ENCODE measurements around the gene POLR3H.

POLR3H gene

DNA sequence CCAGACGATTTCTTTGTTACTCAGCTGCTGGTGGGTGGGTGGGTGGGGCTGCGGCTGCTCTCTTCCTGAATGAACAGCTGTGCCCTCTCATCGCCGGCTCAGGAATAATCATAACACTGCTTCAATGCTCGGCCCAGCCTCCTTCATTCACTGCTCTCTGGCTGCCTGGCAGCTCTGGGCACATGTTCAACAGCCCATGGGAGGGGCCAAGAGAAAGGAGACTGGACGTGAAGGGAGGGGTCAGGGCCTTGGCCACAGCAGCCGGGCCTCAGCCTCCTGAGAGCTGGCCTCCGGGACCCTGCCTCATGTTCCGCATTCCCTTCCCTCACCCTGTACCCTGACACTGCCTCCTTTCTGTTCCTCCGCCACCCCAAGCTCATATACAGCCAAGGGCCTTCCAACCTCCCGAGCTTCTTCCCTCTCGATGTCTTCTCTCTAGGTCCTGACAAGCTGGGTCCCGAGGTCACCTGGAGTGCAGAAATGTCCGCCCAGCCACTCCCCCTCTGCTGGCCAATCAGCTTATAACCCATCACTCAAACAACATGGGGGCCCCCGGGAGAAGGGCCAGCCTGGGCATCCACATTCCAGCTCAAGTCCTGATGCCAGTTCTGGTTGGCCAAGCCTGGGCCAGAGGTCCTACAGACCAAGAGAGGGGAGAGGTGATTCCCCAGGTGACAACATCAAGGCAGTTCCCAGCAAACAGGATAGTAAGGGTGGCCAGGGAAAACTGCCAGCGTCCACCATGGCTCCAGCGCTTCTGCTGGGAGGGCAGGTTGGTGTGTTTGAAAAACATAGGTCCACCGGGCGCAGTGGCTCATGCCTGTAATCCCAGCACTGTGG, 13.4 kb upstream of the POLR3H start:
- DNase-seq, result peak; percentile 76 to 91
- H3K9me3 ChIP-seq, result no peaks in the 10 kb centered on the region
- no peaks in the 10 kb centered on the region for H3K27me3 ChIP-seq
- intact Hi-C loops (cut with DNase I; ENCODE audit: low total_unique reads), result no loop called here
- H3K4me1 ChIP-seq, result peaks cover 0 to 61% (median 32%) of the 10 kb centered on the region in 4 donors
- no peaks in the 10 kb centered on the region for H3K36me3 ChIP-seq
- TF ChIP-seq, protein P1, sequence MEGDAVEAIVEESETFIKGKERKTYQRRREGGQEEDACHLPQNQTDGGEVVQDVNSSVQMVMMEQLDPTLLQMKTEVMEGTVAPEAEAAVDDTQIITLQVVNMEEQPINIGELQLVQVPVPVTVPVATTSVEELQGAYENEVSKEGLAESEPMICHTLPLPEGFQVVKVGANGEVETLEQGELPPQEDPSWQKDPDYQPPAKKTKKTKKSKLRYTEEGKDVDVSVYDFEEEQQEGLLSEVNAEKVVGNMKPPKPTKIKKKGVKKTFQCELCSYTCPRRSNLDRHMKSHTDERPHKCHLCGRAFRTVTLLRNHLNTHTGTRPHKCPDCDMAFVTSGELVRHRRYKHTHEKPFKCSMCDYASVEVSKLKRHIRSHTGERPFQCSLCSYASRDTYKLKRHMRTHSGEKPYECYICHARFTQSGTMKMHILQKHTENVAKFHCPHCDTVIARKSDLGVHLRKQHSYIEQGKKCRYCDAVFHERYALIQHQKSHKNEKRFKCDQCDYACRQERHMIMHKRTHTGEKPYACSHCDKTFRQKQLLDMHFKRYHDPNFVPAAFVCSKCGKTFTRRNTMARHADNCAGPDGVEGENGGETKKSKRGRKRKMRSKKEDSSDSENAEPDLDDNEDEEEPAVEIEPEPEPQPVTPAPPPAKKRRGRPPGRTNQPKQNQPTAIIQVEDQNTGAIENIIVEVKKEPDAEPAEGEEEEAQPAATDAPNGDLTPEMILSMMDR (IDR thresholded peaks at IDR 0.05), result no peak
- peak overlapping the region; percentile 91 to 97 for H3K27ac ChIP-seq
- peak overlapping the region in 1 of 2 donors; percentile 15 for H3K4me3 ChIP-seq

- Histone ChIP-seq H3K4me1 (peaks cover 0 to 56% (median 28%) of the 10 kb centered on the region in 4 donors), H3K36me3 (no peaks in the 10 kb centered on the region), H3K27me3 (no peaks in the 10 kb centered on the region), H3K9me3 (no peaks in the 10 kb centered on the region), H3K4me3 (no peak overlapping the region), H3K27ac (peak overlapping the region; percentile 91 to 97)
- DNase-seq, result no peak
- TF ChIP-seq, protein P1 (IDR thresholded peaks at IDR 0.05), result no peak
- intact Hi-C loops (cut with DNase I; ENCODE audit: low total_unique reads), result no loop called here
Measured at GRCh38 chr22:41556561-41556960, 12.3 kb upstream of the POLR3H start.

DNA sequence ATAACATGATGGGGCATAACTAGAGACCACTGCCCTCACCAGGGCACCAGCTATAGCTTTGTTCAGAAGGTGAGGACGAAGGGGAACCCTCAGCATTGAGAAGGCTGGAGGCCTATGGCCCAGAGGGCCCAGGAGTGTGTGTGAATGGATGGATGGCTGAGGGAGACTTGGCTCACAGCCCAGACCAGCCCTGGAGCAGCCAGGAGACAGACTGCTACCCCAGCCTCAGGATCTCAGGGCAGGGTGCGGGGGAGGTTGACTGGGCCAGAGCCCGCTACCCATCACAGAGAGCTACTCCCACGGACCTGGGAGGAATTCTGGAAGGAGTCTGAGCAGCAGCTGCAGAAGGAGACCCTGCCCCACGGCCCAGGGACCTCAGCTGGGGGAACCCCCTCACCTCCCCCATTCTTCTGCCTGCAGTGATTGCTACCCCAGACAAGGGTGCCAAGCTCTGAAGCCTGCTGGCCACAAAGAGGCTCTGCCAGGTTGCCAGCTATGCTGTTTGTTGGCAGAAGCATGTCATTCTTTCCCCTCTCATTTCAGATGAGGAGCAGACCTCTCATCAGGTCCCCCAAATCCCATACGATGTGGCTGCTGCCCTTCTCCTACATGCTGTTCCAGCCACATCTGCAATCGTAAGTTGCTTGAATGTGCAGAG, 11.2 kb upstream of the POLR3H start:
- DNase-seq, result no peak
- intact Hi-C loops (cut with DNase I; ENCODE audit: low total_unique reads), result no loop called here
- peaks cover 0 to 54% (median 25%) of the 10 kb centered on the region in 4 donors for H3K4me1 ChIP-seq

GRCh38 chr22:41551877-41552582, 7.8 kb upstream of the POLR3H start:
- intact Hi-C loops (cut with DNase I; ENCODE audit: low total_unique reads), result loop anchor here (5.0 kb wide), 1 partner anchor 45 kb away; no protein-coding TSS in a partner anchor
- Histone ChIP-seq H3K27ac (no peak overlapping the region), H3K36me3 (no peaks in the 10 kb centered on the region), H3K4me1 (peaks cover 0 to 21% (median 5%) of the 10 kb centered on the region in 4 donors), H3K4me3 (no peak overlapping the region), H3K27me3 (no peaks in the 10 kb centered on the region), H3K9me3 (no peaks in the 10 kb centered on the region)
- DNase-seq, result no peak
- TF ChIP-seq, protein P1 (IDR thresholded peaks at IDR 0.05), result no peak

More for the DNA sequence above, 11.2 kb upstream of the POLR3H start:
- Histone ChIP-seq H3K4me3 (no peak overlapping the region), H3K27me3 (no peaks in the 10 kb centered on the region), H3K9me3 (no peaks in the 10 kb centered on the region), H3K27ac (no peak overlapping the region), H3K36me3 (no peaks in the 10 kb centered on the region)
- TF ChIP-seq, protein P1 (IDR thresholded peaks at IDR 0.05), result no peak

GRCh38 chr22:41550952-41551491, 6.8 kb upstream of the POLR3H start:
- no peak for DNase-seq
- peaks cover 0 to 11% (median 0%) of the 10 kb centered on the region in 4 donors for H3K4me1 ChIP-seq
- H3K4me3 ChIP-seq, result no peak overlapping the region
- H3K27me3 ChIP-seq, result no peaks in the 10 kb centered on the region
- TF ChIP-seq, protein P1 (IDR thresholded peaks at IDR 0.05), result no peak
- H3K36me3 ChIP-seq, result no peaks in the 10 kb centered on the region
- intact Hi-C loops (cut with DNase I; ENCODE audit: low total_unique reads), result loop anchor here (5.0 kb wide), 1 partner anchor 46 kb away; no protein-coding TSS in a partner anchor
- H3K9me3 ChIP-seq, result no peaks in the 10 kb centered on the region
- H3K27ac ChIP-seq, result no peak overlapping the region

All from tibial artery (tissue), 4 donors.